Epidermal melanocyte (primary cell): ENCODE measurements around the gene DIPK1C.

Experiments used
- DNase-seq: peaks from one replicate; pipeline ENCODE4 v3.0.0; 2011; ENCODE audit warnings: low spot score; ENCODE audit not compliant: insufficient read length

DIPK1C gene

GRCh38 chr18:74453016-74453566 is 4.0 kb downstream of the DIPK1C start:
- DNase-seq: no peak

DNA sequence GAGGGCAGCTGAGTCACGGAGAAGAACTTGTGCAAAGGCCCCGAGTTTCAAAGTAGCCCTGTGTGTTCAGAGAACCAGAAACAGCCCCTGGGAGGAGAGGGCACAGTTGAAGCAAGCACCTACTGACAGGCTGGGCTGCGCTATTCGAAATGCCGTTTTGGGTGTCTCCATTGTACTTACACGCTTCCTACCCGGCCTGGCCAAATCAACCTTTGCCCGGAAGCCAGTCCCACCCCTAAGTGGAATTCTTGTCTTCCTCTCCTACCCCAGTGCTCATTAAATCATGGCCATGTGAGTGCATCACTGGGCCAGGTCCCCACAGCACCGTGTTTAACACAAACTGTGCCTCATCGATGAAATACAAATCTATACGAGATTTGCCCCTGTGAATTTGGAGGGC is 6.0 kb downstream of the DIPK1C start:
- no peak for DNase-seq

- DNase-seq: no peak
Measured at GRCh38 chr18:74450626-74451025, 6.5 kb downstream of the DIPK1C start.

- no peak for DNase-seq
Measured at GRCh38 chr18:74447404-74448152, 9.5 kb downstream of the DIPK1C start.

DNA sequence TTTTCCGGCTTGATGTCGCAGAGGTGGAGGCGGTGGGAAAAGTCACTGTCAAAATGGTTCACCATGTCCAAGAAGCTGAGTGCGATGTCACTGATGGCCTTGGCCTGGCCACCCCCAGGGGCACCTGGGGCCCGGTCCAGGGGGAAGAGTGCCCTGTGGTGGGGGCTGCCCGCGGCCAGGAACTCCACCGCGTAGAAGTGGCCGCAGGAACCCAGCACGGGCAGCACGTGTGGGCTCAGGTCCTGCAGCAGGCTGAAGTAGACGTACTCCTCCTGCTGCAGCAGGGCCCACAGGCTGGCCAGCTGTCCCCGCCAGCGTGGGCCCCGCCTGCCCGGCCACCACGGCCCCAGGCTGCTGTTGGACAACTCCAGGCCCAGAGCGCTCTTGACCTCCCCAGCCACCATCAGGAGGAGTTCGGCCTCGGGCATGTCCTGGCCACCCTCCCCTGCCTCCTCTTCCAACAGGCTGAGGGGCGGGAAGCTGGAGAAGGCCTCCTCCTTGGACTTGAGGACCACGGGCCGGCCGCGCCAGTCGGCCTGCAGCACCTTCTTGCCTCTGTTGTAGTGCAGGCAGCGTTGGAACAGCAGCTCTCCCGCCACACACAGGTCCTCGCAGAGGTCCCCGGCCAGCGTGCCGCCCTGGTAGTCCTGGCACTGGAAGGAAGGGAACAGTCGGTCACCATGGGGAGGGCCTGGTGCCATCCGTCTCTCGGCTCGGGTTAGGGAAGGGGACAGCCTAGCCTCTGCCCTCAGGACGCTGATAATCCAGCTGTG is 10.3 kb downstream of the DIPK1C start:
- no peak for DNase-seq

- no peak for DNase-seq
Measured at GRCh38 chr18:74446178-74446577, 10.9 kb downstream of the DIPK1C start.

DNA sequence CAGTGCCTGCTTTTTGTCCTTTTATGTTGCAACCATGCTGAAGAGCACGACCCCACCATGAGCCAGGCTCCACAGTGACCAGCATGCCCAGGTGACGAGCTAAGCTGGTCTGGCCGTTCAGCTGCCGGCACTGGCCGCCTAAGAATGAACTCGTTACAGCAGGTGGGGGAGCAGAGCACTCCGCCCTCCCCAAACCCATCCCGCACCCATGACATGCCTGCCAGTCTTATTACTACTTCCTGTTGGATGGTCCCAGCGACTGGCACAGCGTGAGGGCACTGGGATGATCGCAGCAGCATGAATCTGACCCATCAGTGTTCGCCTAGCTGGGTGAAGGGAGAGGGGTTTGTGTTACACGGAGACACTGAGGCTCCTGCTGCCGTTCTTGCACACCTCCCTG is 11.5 kb downstream of the DIPK1C start:
- no peak for DNase-seq

- DNase-seq: no peak
Measured at GRCh38 chr18:74444104-74444503, 13.0 kb downstream of the DIPK1C start.

- no peak for DNase-seq
Measured at GRCh38 chr18:74440808-74441427, 16.2 kb downstream of the DIPK1C start.

DNA sequence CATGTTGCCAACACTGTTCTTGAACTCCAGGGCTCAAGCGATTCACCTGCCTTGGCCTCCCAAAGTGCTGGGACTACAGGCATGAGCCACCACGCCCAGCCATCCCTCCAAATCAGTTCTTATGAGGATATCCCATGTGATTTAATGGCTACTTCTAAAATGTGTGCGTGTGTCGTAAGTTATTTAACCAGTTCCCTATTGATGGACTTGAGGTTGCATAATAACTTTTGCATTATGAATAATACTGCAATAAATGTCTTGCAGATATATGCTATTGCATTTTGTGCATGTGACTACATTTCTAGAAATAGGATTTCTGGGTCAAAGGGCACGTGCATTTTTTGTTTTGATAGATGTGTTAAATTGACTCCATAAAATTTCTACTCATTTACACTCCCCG is 19.0 kb downstream of the DIPK1C start:
- DNase-seq: no peak

DNA sequence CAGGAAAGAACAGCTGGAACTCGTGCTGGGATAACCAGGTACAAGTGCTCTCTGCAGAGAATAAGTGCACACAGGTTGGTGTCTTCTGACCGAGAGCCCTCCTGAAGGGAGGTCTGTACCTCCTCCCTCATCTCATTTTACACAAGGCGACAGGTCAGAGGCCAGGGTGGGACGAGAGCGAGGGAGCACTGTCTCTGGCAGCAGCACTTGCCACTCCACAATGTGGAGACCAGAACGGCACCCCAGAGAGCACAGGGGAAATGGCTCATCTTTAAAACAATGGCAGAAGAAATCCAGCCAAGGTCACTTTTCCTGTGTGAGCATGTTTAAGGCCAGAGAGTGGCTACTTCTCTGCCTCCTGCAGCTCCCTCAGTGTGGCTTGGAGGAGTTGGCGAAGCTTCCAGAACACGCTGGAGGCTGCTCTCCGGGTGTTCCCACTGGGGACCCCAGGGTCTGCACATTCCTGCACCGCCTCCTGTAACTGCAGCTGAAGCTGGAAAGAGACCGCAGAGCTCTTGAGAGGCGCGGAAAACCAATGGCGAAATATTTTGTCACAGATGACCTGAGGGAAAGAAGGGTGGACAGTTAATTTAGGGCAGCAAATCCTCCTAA is 20.8 kb downstream of the DIPK1C start:
- no peak for DNase-seq

- no peak for DNase-seq
Measured at GRCh38 chr18:74435740-74436139, 21.4 kb downstream of the DIPK1C start.

GRCh38 chr18:74434466-74434865 is 22.6 kb downstream of the DIPK1C start:
- DNase-seq: no peak

GRCh38 chr18:74430806-74431571 is 26.1 kb downstream of the DIPK1C start:
- DNase-seq: no peak

- no peak for DNase-seq
Measured at GRCh38 chr18:74430231-74430630, 26.9 kb downstream of the DIPK1C start.

GRCh38 chr18:74429096-74429495 is 28.0 kb downstream of the DIPK1C start:
- no peak for DNase-seq

GRCh38 chr18:74427442-74428112 is 29.5 kb downstream of the DIPK1C start:
- no peak for DNase-seq

- no peak for DNase-seq
Measured at GRCh38 chr18:74425876-74426275, 31.2 kb downstream of the DIPK1C start.

DNA sequence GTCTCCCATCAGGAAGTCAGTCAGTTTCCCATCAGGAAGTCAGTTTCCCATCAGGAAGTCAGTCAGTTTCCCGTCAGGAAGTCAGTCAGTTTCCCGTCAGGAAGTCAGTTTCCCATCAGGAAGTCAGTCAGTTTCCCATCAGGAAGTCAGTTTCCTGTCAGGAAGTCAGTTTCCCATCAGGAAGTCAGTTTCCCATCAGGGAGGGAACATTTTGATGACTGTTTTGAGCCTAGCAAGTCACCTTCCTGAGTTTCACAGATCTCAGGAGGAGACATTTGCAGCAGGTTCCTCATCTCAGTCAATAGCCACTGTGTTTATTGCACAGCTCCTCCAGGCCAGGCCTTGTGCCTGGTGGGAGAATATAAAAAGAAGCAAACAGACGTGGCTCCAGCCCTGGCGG is 31.9 kb downstream of the DIPK1C start:
- no peak for DNase-seq

- DNase-seq: no peak
Measured at GRCh38 chr18:74422541-74422940, 34.6 kb downstream of the DIPK1C start.
